ENCODE results near the gene TM4SF18. TPM values are rescaled to one million over a fixed set of nuclear protein-coding genes. Genes with fewer than 3 reads are reported as not detected.

The TM4SF18 gene
- total and polyA plus RNA-seq, 7 donors = 1.8 to 7.7 (median 3.4) TPM

DNA sequence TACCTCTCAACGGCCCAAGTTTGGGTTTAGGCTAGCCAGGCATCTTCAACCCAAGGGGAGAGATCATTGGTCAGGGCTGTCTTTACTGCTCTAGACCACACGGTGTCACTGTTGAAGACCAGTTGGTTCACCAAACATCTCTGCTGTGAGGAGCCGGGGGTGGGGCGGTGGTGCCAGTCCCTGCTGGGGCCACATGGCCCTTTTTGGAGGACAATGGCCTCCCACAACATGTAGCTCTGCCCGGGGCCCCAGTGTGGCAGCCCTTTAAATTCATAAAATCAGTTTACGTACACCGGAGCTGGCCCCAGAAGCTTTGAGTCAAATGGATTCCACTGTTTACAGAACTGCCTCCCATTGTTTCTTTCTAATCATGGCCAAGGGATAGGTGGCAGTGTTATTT, 19.1 kb upstream of the TM4SF18 start:
- intact Hi-C loops (cut with DNase I) = loop anchor here (5.0 kb wide), 1 partner anchor 125 kb away; no protein-coding TSS in a partner anchor
- Histone ChIP-seq H3K4me1 (no peaks in the 10 kb centered on the region), H3K9me3 (no peaks in the 10 kb centered on the region), H3K27ac (no peak overlapping the region), H3K27me3 (ENCODE audit: insufficient read depth in 3 of 3, low read length in 2 of 3) (no peaks in the 10 kb centered on the region), H3K36me3 (ENCODE audit: insufficient read depth in 1 of 2, low read depth in 1 of 2) (no peaks in the 10 kb centered on the region), H3K4me3 (no peak overlapping the region)
- WGBS, 3 donors = 40 to 50% (median 43%) methylated on average over 7 of the region's 7 CpGs
- TF ChIP-seq, protein P1, sequence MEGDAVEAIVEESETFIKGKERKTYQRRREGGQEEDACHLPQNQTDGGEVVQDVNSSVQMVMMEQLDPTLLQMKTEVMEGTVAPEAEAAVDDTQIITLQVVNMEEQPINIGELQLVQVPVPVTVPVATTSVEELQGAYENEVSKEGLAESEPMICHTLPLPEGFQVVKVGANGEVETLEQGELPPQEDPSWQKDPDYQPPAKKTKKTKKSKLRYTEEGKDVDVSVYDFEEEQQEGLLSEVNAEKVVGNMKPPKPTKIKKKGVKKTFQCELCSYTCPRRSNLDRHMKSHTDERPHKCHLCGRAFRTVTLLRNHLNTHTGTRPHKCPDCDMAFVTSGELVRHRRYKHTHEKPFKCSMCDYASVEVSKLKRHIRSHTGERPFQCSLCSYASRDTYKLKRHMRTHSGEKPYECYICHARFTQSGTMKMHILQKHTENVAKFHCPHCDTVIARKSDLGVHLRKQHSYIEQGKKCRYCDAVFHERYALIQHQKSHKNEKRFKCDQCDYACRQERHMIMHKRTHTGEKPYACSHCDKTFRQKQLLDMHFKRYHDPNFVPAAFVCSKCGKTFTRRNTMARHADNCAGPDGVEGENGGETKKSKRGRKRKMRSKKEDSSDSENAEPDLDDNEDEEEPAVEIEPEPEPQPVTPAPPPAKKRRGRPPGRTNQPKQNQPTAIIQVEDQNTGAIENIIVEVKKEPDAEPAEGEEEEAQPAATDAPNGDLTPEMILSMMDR (IDR thresholded peaks at IDR 0.05) = peak; percentile 61
- peak; percentile 77 to 94 (median 86) for ATAC-seq
- DNase-seq = peak; percentile 50 to 63

DNA sequence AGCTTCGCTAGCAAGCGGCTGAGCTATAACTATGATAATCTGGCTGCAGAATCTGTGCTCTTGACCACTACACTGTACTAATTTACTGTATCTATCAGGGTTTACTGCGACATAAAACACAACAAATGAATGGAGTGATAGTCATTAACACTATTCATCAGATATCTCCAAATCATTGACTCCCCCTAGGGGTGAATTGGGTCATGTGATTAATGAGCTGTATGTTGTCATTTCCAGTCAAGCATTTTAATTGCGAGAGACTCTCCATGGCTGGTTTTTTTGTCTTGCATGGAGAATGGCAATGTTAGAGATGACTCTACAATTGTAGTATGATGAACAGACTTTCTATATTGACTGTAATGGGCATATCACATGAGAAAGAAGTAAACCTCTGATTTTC, 10.5 kb upstream of the TM4SF18 start:
- ATAC-seq (no peak), DNase-seq (no peak)
- Histone ChIP-seq H3K27me3 (ENCODE audit: insufficient read depth in 3 of 3, low read length in 2 of 3) (no peaks in the 10 kb centered on the region), H3K4me3 (no peak overlapping the region), H3K36me3 (ENCODE audit: insufficient read depth in 1 of 2, low read depth in 1 of 2) (no peaks in the 10 kb centered on the region), H3K4me1 (peaks cover 9% of the 10 kb centered on the region), H3K27ac (no peak overlapping the region), H3K9me3 (no peaks in the 10 kb centered on the region)
- 88 to 91% (median 91%) methylated on average over 4 of the region's 4 CpGs for WGBS, 3 donors
- TF ChIP-seq, protein P1 (IDR thresholded peaks at IDR 0.05) = no peak
- intact Hi-C loops (cut with DNase I) = no loop called here

DNA sequence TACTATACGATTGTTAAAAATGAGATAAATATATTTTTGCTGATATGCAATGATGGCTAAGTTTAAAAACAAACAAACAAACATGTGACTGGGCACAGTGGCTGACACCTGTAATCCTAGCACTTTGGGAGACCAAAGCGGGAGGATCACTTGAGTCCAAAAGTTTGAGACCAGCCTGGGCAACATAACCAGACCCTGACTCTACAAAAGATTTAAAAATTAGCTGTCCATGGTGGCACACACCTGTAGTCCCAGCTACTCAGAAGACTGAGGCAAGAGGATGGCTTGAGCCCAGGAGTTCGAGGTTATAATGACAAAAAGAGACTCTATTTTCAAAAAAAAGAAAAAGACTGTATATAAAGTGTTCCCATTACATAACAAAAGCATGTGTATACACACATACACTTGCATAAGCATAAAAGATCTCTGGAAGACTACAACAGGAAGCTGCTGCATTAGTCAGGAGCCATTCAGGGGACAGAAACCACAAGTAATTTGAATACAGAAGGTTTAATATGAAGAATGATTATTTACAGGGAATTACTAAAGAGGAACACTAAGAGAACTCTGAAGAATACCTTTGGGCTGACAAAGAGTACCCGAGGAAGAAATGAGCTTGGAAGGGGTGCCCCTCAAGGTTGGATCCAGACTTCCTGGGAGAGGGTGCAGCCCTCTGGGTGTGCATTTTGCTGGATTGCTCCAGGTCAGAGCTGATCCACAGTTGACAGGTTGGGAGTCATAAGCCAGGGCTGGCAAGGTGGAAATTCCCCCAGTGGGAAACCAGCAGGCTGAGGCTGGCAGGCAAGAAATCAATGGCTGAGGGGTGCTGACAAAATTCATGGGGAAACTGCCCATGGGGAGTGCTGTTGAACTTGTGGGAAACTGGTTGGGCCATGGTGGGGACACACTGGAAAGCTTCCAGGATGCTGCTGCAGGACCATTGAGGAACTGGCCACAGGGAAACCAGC, 9.3 kb upstream of the TM4SF18 start:
- H3K9me3 ChIP-seq = no peaks in the 10 kb centered on the region
- H3K36me3 ChIP-seq (ENCODE audit: insufficient read depth in 1 of 2, low read depth in 1 of 2) = no peaks in the 10 kb centered on the region
- no peak overlapping the region for H3K27ac ChIP-seq
- peak in 2 of 4 donors; percentile 40 to 42 for ATAC-seq
- no peaks in the 10 kb centered on the region for H3K27me3 ChIP-seq (ENCODE audit: insufficient read depth in 3 of 3, low read length in 2 of 3)
- WGBS, 3 donors = 83 to 89% (median 87%) methylated on average over 4 of the region's 4 CpGs
- intact Hi-C loops (cut with DNase I) = no loop called here
- H3K4me1 ChIP-seq = peaks cover 9% of the 10 kb centered on the region
- no peak overlapping the region for H3K4me3 ChIP-seq
- TF ChIP-seq, protein P1 (IDR thresholded peaks at IDR 0.05) = no peak
- no peak for DNase-seq

DNA sequence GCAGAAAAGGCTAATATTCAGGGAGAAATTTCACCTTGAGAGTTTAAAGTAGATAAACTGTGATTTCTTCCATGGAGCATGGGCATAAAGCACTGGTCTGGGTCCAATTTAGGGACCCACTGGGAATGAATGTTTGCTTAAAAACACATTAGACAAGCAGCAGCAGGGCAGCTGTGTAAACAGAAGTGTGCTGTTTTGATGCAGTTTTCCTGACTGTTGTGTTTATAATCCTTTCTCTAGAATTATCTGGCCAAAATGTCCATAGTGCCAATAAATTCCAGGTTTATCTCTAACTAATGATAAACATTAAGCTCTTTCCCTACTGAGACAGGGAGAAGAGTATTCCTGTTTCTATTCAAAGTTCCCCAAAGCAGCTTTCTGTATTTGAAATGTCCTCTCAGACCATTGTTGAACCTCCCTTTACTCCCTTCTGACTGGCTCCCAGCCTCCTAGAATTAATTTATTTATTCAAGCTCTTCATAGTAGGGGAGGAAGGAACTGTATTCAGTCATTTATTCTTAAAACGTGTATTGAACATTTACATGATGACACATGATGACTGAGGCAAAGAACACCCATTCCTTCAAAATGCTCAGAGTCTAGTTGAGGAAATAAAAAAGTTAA, 7.0 kb upstream of the TM4SF18 start:
- TF ChIP-seq, protein P1 (IDR thresholded peaks at IDR 0.05) = no peak
- Histone ChIP-seq H3K9me3 (no peaks in the 10 kb centered on the region), H3K27me3 (ENCODE audit: insufficient read depth in 3 of 3, low read length in 2 of 3) (no peaks in the 10 kb centered on the region), H3K4me3 (no peak overlapping the region), H3K4me1 (peaks cover 9% of the 10 kb centered on the region), H3K36me3 (ENCODE audit: insufficient read depth in 1 of 2, low read depth in 1 of 2) (no peaks in the 10 kb centered on the region), H3K27ac (peak overlapping the region; percentile 71)
- DNase-seq = no peak
- ATAC-seq = peak in 3 of 4 donors; percentile 18 to 46 (median 22)
- intact Hi-C loops (cut with DNase I) = no loop called here
- 29 to 43% (median 30%) methylated on average over 1 of the region's 1 CpG for WGBS, 3 donors

All from psoas muscle (tissue), 8 donors.